Measurements from ENCODE around the gene SRGAP2. TPM values are rescaled to one million over a fixed set of nuclear protein-coding genes. Genes with fewer than 3 reads are reported as not detected.
"Not testable (repeated sequence)": the region's sequence is repeated elsewhere in the genome, so short reads cannot be mapped to it uniquely, and the experiment has no call there.

SRGAP2 gene
- total RNA-seq, 2 experiments from 2014 or later: 42.4 to 47.8 TPM

- CTCF ChIA-PET; H3K9me3 Mint-ChIP-seq; DNase-seq; H3K36me3 Mint-ChIP-seq (ENCODE audit: low read depth); H3K4me1 Mint-ChIP-seq (ENCODE audit: low read depth); H3K27ac Mint-ChIP-seq; intact Hi-C loops (cut with micrococcal nuclease); H3K4me3 Mint-ChIP-seq; H3K27me3 Mint-ChIP-seq (ENCODE audit: low read depth): not testable (repeated sequence)
Measured at GRCh38 chr1:206219514-206220331, 16.4 kb downstream of the SRGAP2 start.

GRCh38 chr1:206220332-206221000 is 17.1 kb downstream of the SRGAP2 start:
- H3K4me3 Mint-ChIP-seq, H3K27ac Mint-ChIP-seq: not testable (repeated sequence)

GRCh38 chr1:206221585-206221984 is 18.2 kb downstream of the SRGAP2 start:
- H3K9me3 Mint-ChIP-seq; H3K27ac Mint-ChIP-seq; H3K27me3 Mint-ChIP-seq (ENCODE audit: low read depth); H3K4me1 Mint-ChIP-seq (ENCODE audit: low read depth); CTCF ChIA-PET; H3K4me3 Mint-ChIP-seq; H3K36me3 Mint-ChIP-seq (ENCODE audit: low read depth); DNase-seq; intact Hi-C loops (cut with micrococcal nuclease): not testable (repeated sequence)

More at GRCh38 chr1:206220332-206221000, 17.1 kb downstream of the SRGAP2 start:
- DNase-seq; H3K36me3 Mint-ChIP-seq (ENCODE audit: low read depth); H3K4me1 Mint-ChIP-seq (ENCODE audit: low read depth); H3K9me3 Mint-ChIP-seq; H3K27me3 Mint-ChIP-seq (ENCODE audit: low read depth); intact Hi-C loops (cut with micrococcal nuclease); CTCF ChIA-PET: not testable (repeated sequence)

GRCh38 chr1:206224190-206224776 is 20.9 kb downstream of the SRGAP2 start:
- H3K9me3 Mint-ChIP-seq; CTCF ChIA-PET; DNase-seq; H3K36me3 Mint-ChIP-seq (ENCODE audit: low read depth); H3K27ac Mint-ChIP-seq; H3K27me3 Mint-ChIP-seq (ENCODE audit: low read depth); H3K4me1 Mint-ChIP-seq (ENCODE audit: low read depth); H3K4me3 Mint-ChIP-seq; intact Hi-C loops (cut with micrococcal nuclease): not testable (repeated sequence)

- H3K27ac Mint-ChIP-seq; H3K4me3 Mint-ChIP-seq; intact Hi-C loops (cut with micrococcal nuclease); DNase-seq; CTCF ChIA-PET; H3K9me3 Mint-ChIP-seq; H3K36me3 Mint-ChIP-seq (ENCODE audit: low read depth); H3K4me1 Mint-ChIP-seq (ENCODE audit: low read depth); H3K27me3 Mint-ChIP-seq (ENCODE audit: low read depth): not testable (repeated sequence)
Measured at GRCh38 chr1:206225386-206225785, 22.0 kb downstream of the SRGAP2 start.

GRCh38 chr1:206226886-206227285 is 23.5 kb downstream of the SRGAP2 start:
- H3K4me3 Mint-ChIP-seq; H3K4me1 Mint-ChIP-seq (ENCODE audit: low read depth); DNase-seq; H3K36me3 Mint-ChIP-seq (ENCODE audit: low read depth); H3K27ac Mint-ChIP-seq; CTCF ChIA-PET; intact Hi-C loops (cut with micrococcal nuclease); H3K9me3 Mint-ChIP-seq; H3K27me3 Mint-ChIP-seq (ENCODE audit: low read depth): not testable (repeated sequence)

- CTCF ChIA-PET; H3K4me3 Mint-ChIP-seq; H3K9me3 Mint-ChIP-seq; H3K36me3 Mint-ChIP-seq (ENCODE audit: low read depth); DNase-seq; H3K4me1 Mint-ChIP-seq (ENCODE audit: low read depth); intact Hi-C loops (cut with micrococcal nuclease); H3K27me3 Mint-ChIP-seq (ENCODE audit: low read depth); H3K27ac Mint-ChIP-seq: not testable (repeated sequence)
Measured at GRCh38 chr1:206229286-206229685, 25.9 kb downstream of the SRGAP2 start.

- H3K36me3 Mint-ChIP-seq (ENCODE audit: low read depth); H3K4me3 Mint-ChIP-seq; intact Hi-C loops (cut with micrococcal nuclease); H3K27me3 Mint-ChIP-seq (ENCODE audit: low read depth); DNase-seq; CTCF ChIA-PET; H3K4me1 Mint-ChIP-seq (ENCODE audit: low read depth); H3K27ac Mint-ChIP-seq; H3K9me3 Mint-ChIP-seq: not testable (repeated sequence)
Measured at GRCh38 chr1:206231989-206232388, 28.6 kb downstream of the SRGAP2 start.

GRCh38 chr1:206232970-206233645 is 29.8 kb downstream of the SRGAP2 start:
- CTCF ChIA-PET; H3K4me3 Mint-ChIP-seq; intact Hi-C loops (cut with micrococcal nuclease); H3K27me3 Mint-ChIP-seq (ENCODE audit: low read depth); H3K4me1 Mint-ChIP-seq (ENCODE audit: low read depth); H3K27ac Mint-ChIP-seq; DNase-seq; H3K9me3 Mint-ChIP-seq; H3K36me3 Mint-ChIP-seq (ENCODE audit: low read depth): not testable (repeated sequence)

- H3K27me3 Mint-ChIP-seq (ENCODE audit: low read depth): not testable (repeated sequence)
Measured at GRCh38 chr1:206234189-206234916, 31.0 kb downstream of the SRGAP2 start.

GRCh38 chr1:206235190-206235589 is 31.8 kb downstream of the SRGAP2 start:
- DNase-seq; H3K27me3 Mint-ChIP-seq (ENCODE audit: low read depth); H3K27ac Mint-ChIP-seq; H3K36me3 Mint-ChIP-seq (ENCODE audit: low read depth); intact Hi-C loops (cut with micrococcal nuclease); H3K4me3 Mint-ChIP-seq; H3K4me1 Mint-ChIP-seq (ENCODE audit: low read depth); H3K9me3 Mint-ChIP-seq; CTCF ChIA-PET: not testable (repeated sequence)

More at GRCh38 chr1:206234189-206234916, 31.0 kb downstream of the SRGAP2 start:
- DNase-seq; H3K27ac Mint-ChIP-seq; intact Hi-C loops (cut with micrococcal nuclease); H3K36me3 Mint-ChIP-seq (ENCODE audit: low read depth); H3K4me3 Mint-ChIP-seq; H3K9me3 Mint-ChIP-seq; CTCF ChIA-PET; H3K4me1 Mint-ChIP-seq (ENCODE audit: low read depth): not testable (repeated sequence)

- DNase-seq; H3K9me3 Mint-ChIP-seq; H3K27ac Mint-ChIP-seq; intact Hi-C loops (cut with micrococcal nuclease); H3K27me3 Mint-ChIP-seq (ENCODE audit: low read depth); H3K36me3 Mint-ChIP-seq (ENCODE audit: low read depth); H3K4me3 Mint-ChIP-seq; CTCF ChIA-PET; H3K4me1 Mint-ChIP-seq (ENCODE audit: low read depth): not testable (repeated sequence)
Measured at GRCh38 chr1:206240288-206240687, 36.9 kb downstream of the SRGAP2 start.
